GM18505 (cell line): ENCODE results near the gene GRK4.
A peak's percentile ranks its signal among the peaks of the same experiment; 100 is the strongest.

ENCODE experiments used
- ATAC-seq: cut with Tn5 transposase; IDR thresholded peaks from one replicate; pipeline ENCODE4 v1.9.1; 2021; ENCODE audit not compliant: unreplicated experiment
- POLR2A ChIP-seq: IDR thresholded peaks from 4 replicates; pipeline ENCODE4 v1.6.1; 2011; ENCODE audit warnings: borderline replicate concordance; ENCODE audit not compliant: insufficient read depth, insufficient read length; ENCODE audit errors: extremely low read depth

The GRK4 gene

GRCh38 chr4:3013323-3013722 is 50.0 kb downstream of the GRK4 start:
- no peak for ATAC-seq
- no peak for TF ChIP-seq POLR2A

- no peak for TF ChIP-seq POLR2A
- ATAC-seq = peak; percentile 58
Observed at GRCh38 chr4:3013839-3014350, 50.5 kb downstream of the GRK4 start.

GRCh38 chr4:3016961-3017360 is 53.6 kb downstream of the GRK4 start:
- TF ChIP-seq POLR2A = no peak
- no peak for ATAC-seq

DNA sequence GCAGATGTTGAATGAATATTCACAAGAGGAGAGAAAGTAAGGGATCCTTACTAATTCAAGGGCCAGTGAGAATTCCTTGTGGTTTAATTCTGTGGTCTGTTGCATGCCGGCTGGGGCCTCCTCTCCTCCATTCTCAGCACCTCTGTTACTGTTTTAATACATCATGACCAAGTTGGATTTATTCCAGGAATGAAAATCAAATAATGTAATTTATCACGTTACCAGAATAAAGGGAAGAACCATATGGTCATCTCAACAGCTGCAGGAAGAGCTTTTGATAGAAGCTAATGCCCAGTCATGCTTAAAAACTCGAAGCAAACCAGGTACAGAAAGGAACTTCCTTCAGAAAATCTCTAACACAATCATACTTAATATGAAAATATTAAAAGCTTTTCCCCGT is 54.1 kb downstream of the GRK4 start:
- TF ChIP-seq POLR2A = no peak
- no peak for ATAC-seq

- no peak for ATAC-seq
Observed at GRCh38 chr4:3019145-3019846, 55.9 kb downstream of the GRK4 start.

GRCh38 chr4:3021127-3021526 is 57.8 kb downstream of the GRK4 start:
- no peak for TF ChIP-seq POLR2A
- no peak for ATAC-seq

More at GRCh38 chr4:3019145-3019846, 55.9 kb downstream of the GRK4 start:
- TF ChIP-seq POLR2A = no peak

DNA sequence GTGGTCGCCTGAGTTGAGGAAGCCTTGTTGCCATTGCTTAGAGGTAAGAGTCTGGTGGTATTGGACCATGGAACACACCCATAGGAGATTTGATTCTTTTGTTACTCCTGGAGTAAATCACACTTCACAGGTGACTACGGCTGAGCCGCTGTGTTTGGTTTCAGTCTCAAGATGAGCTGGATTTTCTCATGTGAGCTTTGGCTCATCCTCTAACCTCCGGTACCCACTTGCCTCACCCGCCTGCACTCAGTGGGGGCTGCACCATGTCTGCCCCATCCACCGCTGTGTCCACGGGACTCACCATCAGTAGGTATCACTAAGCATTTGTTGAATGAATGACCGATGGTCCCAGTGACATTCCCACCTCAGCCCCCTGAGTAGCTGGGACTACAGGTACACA is 58.3 kb downstream of the GRK4 start:
- ATAC-seq = no peak
- TF ChIP-seq POLR2A = no peak

- no peak for ATAC-seq
- no peak for TF ChIP-seq POLR2A
Observed at GRCh38 chr4:3022112-3022511, 58.7 kb downstream of the GRK4 start.

DNA sequence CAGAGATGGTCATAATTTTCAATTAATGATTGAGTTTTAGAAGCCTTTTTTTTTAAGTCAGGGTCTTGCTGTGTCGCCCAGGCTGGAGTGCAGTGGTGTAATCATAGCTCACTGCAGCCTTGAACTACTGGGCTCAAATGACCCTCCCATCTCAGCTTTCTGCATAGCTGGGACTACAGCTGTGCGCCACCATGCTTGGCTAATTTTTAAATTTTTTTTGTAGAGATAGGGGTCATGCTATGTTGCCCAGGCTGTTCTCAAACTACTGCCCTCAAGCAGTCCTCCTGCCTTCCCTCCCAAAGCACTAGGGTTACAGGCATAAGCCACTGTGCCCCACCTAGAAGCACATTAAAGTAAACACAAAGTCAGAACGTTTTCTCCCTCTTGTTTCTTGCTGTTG is 59.3 kb downstream of the GRK4 start:
- ATAC-seq = no peak
- TF ChIP-seq POLR2A = no peak

- ATAC-seq = no peak
- TF ChIP-seq POLR2A = no peak
Observed at GRCh38 chr4:3025881-3026280, 62.5 kb downstream of the GRK4 start.

- ATAC-seq = no peak
- no peak for TF ChIP-seq POLR2A
Observed at GRCh38 chr4:3026540-3026939, 63.2 kb downstream of the GRK4 start.

GRCh38 chr4:3029464-3029863 is 66.1 kb downstream of the GRK4 start:
- TF ChIP-seq POLR2A = no peak
- ATAC-seq = no peak

DNA sequence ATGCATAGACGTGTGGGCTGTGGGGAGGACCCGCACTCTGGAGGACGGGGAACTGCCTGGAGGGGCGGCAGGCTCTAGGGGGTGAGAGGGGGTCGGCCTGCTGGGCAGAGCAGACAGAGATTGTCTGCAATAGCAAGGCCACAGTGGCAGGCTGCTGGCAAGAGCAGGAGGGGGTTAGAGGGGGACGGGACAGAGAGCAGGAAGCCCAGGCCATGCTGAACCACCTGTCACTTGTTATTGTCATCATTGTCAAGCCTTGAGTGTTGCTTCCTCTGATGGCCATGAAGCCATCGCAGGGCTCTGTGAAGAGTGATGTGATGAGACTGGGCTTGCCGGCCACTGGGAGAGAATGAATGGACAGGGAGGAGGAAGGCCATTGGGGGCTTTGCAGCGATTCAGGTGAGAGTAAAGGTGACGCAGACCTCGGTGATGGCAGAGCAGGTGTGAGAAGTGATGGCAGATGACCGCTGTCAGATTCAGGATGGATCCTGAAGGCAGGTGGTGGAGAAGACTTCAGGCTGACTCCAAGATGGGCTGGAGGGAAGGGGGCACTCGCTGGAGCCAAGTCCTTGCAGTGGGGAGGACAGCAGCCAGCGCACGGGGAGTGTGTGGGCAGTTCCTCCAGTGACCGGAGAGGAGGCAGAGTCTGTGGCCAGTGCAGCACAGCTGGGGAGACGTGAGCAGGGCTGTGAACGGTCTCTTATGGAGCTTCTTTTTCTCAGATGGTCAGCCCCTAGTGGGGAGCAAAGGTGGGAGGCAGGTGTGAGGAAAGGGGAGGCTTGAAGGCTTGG is 67.4 kb downstream of the GRK4 start:
- no peak for TF ChIP-seq POLR2A
- ATAC-seq = no peak
